Hepatocyte (in vitro differentiated cells): ENCODE data around the gene TOR4A. TPM values are rescaled to one million over a fixed set of nuclear protein-coding genes. Genes with fewer than 3 reads are reported as not detected.
"Not testable (repeated sequence)": the region's sequence is repeated elsewhere in the genome, so short reads cannot be mapped to it uniquely, and the experiment has no call there.

Experiments
- DNase-seq: peaks from one replicate; pipeline ENCODE4 v3.0.0-alpha.2; 2016; ENCODE audit warnings: low spot score
- H2AFZ ChIP-seq: fragments of 200-600 bp; sonication (generic); 2 replicates; pipeline ENCODE4 v1.6.0; 2016; ENCODE audit warnings: antibody characterized with exemption, mild to moderate bottlenecking
- H3K27ac ChIP-seq: fragments of 200-600 bp; sonication (generic); 2 replicates; pipeline ENCODE4 v1.5.1; 2016; ENCODE audit warnings: mild to moderate bottlenecking
- H3K27me3 ChIP-seq: fragments of 200-600 bp; sonication (generic); 2 replicates; pipeline ENCODE4 v1.6.1; 2016
- H3K36me3 ChIP-seq: fragments of 200-600 bp; sonication (generic); replicated peaks from 2 replicates; pipeline ENCODE4 v1.5.1; 2016; ENCODE audit warnings: low read depth; ENCODE audit not compliant: insufficient read depth
- H3K4me1 ChIP-seq: fragments of 200-600 bp; sonication (generic); 2 replicates; pipeline ENCODE4 v1.5.1; 2016; ENCODE audit warnings: mild to moderate bottlenecking, moderate library complexity; ENCODE audit not compliant: insufficient read depth
- H3K4me2 ChIP-seq: fragments of 200-600 bp; sonication (generic); 2 replicates; pipeline ENCODE4 v1.6.0; 2016
- H3K4me3 ChIP-seq: fragments of 200-600 bp; sonication (generic); 2 replicates; pipeline ENCODE4 v1.5.1; 2016; ENCODE audit warnings: mild to moderate bottlenecking
- H3K79me2 ChIP-seq: fragments of 200-600 bp; sonication (generic); 2 replicates; pipeline ENCODE4 v1.6.0; 2017; ENCODE audit warnings: mild to moderate bottlenecking
- H3K9me2 ChIP-seq: fragments of 200-600 bp; sonication (generic); replicated peaks from 2 replicates; pipeline ENCODE4 v1.6.0; 2017; ENCODE audit warnings: mild to moderate bottlenecking; ENCODE audit not compliant: insufficient read depth
- H3K9me3 ChIP-seq: fragments of 200-600 bp; sonication (generic); 2 replicates; pipeline ENCODE4 v1.5.1; 2016; ENCODE audit warnings: low read depth, mild to moderate bottlenecking
- H4K20me1 ChIP-seq: fragments of 200-600 bp; sonication (generic); 2 replicates; pipeline ENCODE4 v1.6.0; 2016; ENCODE audit warnings: mild to moderate bottlenecking; ENCODE audit not compliant: insufficient read depth, poor library complexity, severe bottlenecking
- EZH2 ChIP-seq: fragments of 200-600 bp; sonication (generic); IDR thresholded peaks from 2 replicates; pipeline ENCODE4 v1.6.1; 2016; ENCODE audit warnings: antibody characterized with exemption, mild to moderate bottlenecking, borderline replicate concordance
- EZH2phosphoT487 ChIP-seq: fragments of 200-600 bp; sonication (generic); IDR thresholded peaks from one replicate; pipeline ENCODE4 v1.6.1; 2018; ENCODE audit warnings: antibody characterized with exemption, mild to moderate bottlenecking, low read depth, moderate library complexity; ENCODE audit not compliant: unreplicated experiment, severe bottlenecking
- WGBS: methylation state at CpG from one replicate; pipeline ENCODE4 v1.1.6; 2016; ENCODE audit warnings: low lambda C conversion rate; ENCODE audit errors: missing lambda C conversion rate; 5-methylcytosine and 5-hydroxymethylcytosine counted together
- polyA plus RNA-seq: library from polyadenylated mRNA; unstranded; fragments of >200 nt; fragmentation: Nextera tagmentation; extraction: Ambion mirVana; gene quantifications from 2 replicates; pipeline ENCODE4 v1.2.1, GENCODE V29; 2016
- total RNA-seq: library from RNA; depleted of rRNA; stranded (reverse); fragments of >200 nt; gene quantifications from 2 replicates; pipeline ENCODE4 v1.2.3, GENCODE V29; 2014
- TF ChIP-seq, protein P1 (sequence below): fragments of 200-600 bp; sonication (generic); IDR thresholded peaks from 2 replicates; pipeline ENCODE4 v1.5.1; 2016; ENCODE audit warnings: antibody characterized with exemption, mild to moderate bottlenecking; ENCODE audit not compliant: poor library complexity

The TOR4A gene
- total and polyA plus RNA-seq, 2 experiments from 2014 or later = 8.0 to 14.4 TPM

DNA sequence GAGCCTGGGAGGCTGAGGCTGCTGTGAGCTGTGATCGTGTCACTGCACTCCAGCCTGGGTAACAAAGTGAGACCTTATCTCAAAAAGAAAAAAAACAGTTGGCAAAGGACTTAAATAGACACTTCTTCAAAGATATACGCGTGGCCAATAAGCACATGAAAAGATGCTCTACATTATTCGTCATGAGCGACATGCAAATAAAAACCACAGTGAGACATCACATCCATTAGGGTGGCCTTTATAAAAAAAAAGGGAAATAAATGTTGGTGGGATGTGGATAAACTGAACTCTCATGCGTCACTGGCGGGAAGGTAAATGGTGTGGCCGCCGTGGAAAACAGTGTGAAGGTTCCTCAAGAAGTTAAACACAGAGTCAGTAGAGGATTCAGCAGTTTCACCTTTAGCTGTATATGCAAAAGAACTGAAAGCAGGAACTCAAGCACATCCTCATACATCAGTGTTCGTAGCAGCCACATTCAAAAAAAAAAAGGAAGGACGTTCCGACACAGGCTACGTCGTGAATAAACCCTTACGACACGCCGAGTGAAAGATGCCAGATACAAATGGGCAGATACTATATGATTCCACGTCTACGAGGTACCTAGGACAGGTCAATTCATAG is 49.0 kb downstream of the TOR4A start:
- Histone ChIP-seq H3K4me3 (no peak overlapping the region), H3K9me2 (no peaks in the 10 kb centered on the region), H3K4me2 (no peak overlapping the region), H3K9me3 (no peaks in the 10 kb centered on the region), H3K27ac (no peak overlapping the region), H3K4me1 (no peaks in the 10 kb centered on the region), H2AFZ (no peak overlapping the region), H3K79me2 (no peaks in the 10 kb centered on the region), H3K36me3 (no peaks in the 10 kb centered on the region), H3K27me3 (no peaks in the 10 kb centered on the region), H4K20me1 (no peaks in the 10 kb centered on the region)
- no peak for DNase-seq
- no peak for TF ChIP-seq EZH2
- TF ChIP-seq, protein P1, sequence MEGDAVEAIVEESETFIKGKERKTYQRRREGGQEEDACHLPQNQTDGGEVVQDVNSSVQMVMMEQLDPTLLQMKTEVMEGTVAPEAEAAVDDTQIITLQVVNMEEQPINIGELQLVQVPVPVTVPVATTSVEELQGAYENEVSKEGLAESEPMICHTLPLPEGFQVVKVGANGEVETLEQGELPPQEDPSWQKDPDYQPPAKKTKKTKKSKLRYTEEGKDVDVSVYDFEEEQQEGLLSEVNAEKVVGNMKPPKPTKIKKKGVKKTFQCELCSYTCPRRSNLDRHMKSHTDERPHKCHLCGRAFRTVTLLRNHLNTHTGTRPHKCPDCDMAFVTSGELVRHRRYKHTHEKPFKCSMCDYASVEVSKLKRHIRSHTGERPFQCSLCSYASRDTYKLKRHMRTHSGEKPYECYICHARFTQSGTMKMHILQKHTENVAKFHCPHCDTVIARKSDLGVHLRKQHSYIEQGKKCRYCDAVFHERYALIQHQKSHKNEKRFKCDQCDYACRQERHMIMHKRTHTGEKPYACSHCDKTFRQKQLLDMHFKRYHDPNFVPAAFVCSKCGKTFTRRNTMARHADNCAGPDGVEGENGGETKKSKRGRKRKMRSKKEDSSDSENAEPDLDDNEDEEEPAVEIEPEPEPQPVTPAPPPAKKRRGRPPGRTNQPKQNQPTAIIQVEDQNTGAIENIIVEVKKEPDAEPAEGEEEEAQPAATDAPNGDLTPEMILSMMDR = no peak
- no peak for TF ChIP-seq EZH2phosphoT487
- WGBS = 93% methylated on average over 19 of the region's 19 CpGs

DNA sequence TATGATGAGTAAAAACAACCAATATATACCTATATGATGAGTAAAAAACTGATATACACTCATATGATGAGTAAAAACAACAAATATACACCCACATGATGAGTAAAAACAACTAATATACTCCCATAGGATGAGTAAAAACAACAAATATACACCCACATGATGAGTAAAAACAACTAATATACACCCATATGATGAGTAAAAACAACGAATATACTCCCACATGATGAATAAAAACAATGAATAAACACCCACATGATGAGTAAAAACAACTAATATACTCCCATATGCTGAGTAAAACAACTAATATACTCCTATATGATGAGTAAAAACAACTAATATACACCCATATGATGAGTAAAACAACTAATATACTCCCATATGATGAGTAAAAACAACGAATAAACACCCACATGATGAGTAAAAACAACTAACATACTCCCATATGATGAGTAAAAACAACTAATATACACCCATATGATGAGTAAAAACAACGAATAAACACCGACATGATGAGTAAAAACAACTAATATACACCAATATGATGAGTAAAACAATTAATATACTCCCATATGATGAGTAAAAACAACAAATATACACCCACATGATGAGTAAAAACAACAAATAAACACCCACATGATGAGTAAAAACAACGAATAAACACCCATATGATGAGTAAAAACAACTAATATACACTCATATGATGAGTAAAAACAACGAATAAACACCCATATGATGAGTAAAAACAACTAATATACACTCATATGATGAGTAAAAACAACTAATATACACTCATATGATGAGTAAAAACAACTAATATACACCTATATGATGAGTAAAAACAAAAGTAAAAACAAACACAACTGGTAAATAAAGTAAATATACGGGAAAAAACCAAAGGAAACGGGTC is 50.4 kb downstream of the TOR4A start:
- H3K4me3 ChIP-seq, H4K20me1 ChIP-seq, H2AFZ ChIP-seq, H3K27ac ChIP-seq, H3K9me3 ChIP-seq, H3K36me3 ChIP-seq, H3K79me2 ChIP-seq, H3K4me1 ChIP-seq, H3K27me3 ChIP-seq, H3K4me2 ChIP-seq, H3K9me2 ChIP-seq, DNase-seq: not testable (repeated sequence)
- 81% methylated on average over 8 of the region's 8 CpGs for WGBS

DNA sequence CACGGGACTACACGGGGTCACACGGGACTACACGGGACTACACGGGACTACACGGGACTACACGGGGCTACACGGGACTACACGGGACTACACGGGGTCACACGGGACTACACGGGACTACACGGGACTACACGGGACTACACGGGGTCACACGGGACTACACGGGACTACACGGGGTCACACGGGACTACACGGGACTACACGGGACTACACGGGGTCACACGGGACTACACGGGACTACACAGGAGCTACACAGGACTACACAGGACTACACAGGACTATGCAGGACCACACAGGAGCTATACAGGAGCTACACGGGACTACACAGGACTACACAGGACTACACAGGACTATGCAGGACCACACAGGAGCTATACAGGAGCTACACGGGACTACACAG is 52.1 kb downstream of the TOR4A start:
- H3K27ac ChIP-seq, H3K9me2 ChIP-seq, H3K4me2 ChIP-seq, H3K9me3 ChIP-seq, H3K36me3 ChIP-seq, H4K20me1 ChIP-seq, DNase-seq, H2AFZ ChIP-seq, H3K4me3 ChIP-seq, H3K27me3 ChIP-seq, H3K4me1 ChIP-seq, H3K79me2 ChIP-seq: not testable (repeated sequence)
- 54% methylated on average over 6 of the region's 26 CpGs for WGBS

DNA sequence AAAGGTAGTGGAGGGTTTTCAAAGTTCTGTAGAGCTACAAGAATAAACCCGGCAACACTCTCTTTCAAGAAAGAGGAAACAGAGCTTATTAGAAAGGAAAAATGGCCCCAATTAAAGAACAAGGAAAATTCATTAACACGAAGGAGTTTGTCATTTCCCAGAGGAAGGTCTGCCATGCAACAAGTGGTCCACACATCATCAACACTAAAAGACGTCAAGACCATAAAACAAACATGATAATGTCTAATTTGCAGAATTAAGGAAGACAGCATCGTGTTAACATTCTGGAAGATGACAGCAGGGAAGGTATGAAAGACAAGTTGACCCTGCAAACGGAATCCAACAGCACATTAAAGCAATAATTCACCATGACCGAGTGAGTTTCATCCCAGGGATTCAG is 53.2 kb downstream of the TOR4A start:
- no peaks in the 10 kb centered on the region for H3K79me2 ChIP-seq
- no peaks in the 10 kb centered on the region for H3K9me2 ChIP-seq
- no peaks in the 10 kb centered on the region for H3K4me1 ChIP-seq
- H3K4me3 ChIP-seq = no peak overlapping the region
- DNase-seq = no peak
- H3K9me3 ChIP-seq = no peaks in the 10 kb centered on the region
- no peak for TF ChIP-seq EZH2
- TF ChIP-seq, protein P1 = no peak
- no peak for TF ChIP-seq EZH2phosphoT487
- no peaks in the 10 kb centered on the region for H3K27me3 ChIP-seq
- no peak overlapping the region for H3K4me2 ChIP-seq
- no peak overlapping the region for H3K27ac ChIP-seq
- H3K36me3 ChIP-seq = no peaks in the 10 kb centered on the region
- H4K20me1 ChIP-seq = no peaks in the 10 kb centered on the region
- H2AFZ ChIP-seq = no peak overlapping the region
- WGBS = 90% methylated on average over 6 of the region's 6 CpGs
